ENCODE results near the gene TIGD3.

DNA sequence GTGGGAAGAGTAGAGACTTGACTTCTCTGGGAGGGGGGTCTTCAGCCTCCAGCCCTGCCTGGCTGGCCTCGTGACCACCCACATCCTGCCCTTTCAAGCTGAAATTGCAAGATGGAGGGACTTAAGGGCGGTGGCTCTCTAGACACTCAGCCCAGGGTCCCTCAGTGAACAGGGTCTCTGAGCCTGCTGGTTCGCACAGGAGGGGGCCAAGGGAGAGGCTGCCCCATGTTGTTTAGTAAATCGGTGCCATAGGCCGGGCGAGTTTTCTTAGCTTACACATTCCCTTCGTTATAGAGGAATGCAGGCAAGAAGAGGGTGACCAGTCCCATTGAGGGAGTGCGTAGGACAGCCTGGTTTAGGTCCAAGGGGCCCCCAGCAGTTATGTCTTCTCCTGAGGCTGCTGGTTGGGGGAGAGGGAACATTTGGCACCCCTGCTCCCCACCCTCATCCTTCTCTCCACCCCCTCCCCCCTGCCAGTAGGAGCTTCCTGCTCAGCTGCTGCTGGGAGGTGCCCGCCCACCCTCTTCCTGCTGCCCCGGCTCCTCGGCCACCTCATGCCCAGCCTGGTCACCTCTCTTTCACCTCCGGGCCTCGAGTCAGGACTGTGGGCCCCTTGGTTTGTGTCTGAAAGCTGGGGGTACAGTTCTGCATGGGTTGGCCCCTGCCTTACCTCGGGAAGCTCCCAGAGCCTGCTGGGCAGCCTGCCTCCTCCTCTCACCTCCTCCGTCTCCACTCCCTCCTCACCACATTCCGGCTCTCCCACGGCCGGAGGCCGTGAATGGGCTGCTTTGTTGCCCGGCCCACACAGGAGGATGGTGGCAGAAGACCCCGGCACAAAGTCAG lies 35.8 kb downstream of the TIGD3 start:
- TF ChIP-seq FOXK2 (IDR thresholded peaks at IDR 0.05) (no peak), CTBP1 (IDR thresholded peaks at IDR 0.05; ENCODE audit: borderline replicate concordance) (no peak), SUZ12 (IDR thresholded peaks at IDR 0.05) (no peak), HDGF (IDR thresholded peaks at IDR 0.05; ENCODE audit: borderline replicate concordance) (no peak), PKNOX1 (IDR thresholded peaks at IDR 0.05) (no peak), TARDBP (IDR thresholded peaks at IDR 0.05) (no peak), FOXM1 (IDR thresholded peaks at IDR 0.05; ENCODE audit: borderline replicate concordance) (no peak), ELF4 (IDR thresholded peaks at IDR 0.05) (no peak), FOXA1 (IDR thresholded peaks at IDR 0.05) (no peak), NFRKB (IDR thresholded peaks at IDR 0.05) (no peak), BHLHE40 (IDR thresholded peaks at IDR 0.05; ENCODE audit: borderline replicate concordance) (no peak), SP1 (IDR thresholded peaks at IDR 0.05) (no peak)
